ENCODE data around the gene HSD17B12. TPM values are rescaled to one million over a fixed set of nuclear protein-coding genes. Genes with fewer than 3 reads are reported as not detected.
A peak's percentile ranks its signal among the peaks of the same experiment; 100 is the strongest.

The HSD17B12 gene
- total RNA-seq, 6 donors from 2014 or later: 26.6 to 107 (median 74.4) TPM

GRCh38 chr11:43866520-43866919 is 186.0 kb downstream of the HSD17B12 start:
- no peak for ATAC-seq (ENCODE audit: low FRiP score in 2 of 2)
- TF ChIP-seq POLR2A (IDR thresholded peaks at IDR 0.05) (no peak), CTCF (IDR thresholded peaks at IDR 0.05) (no peak), POLR2AphosphoS5 (IDR thresholded peaks at IDR 0.05) (no peak), EP300 (IDR thresholded peaks at IDR 0.05) (no peak)

GRCh38 chr11:43866969-43867368 is 186.4 kb downstream of the HSD17B12 start:
- Histone ChIP-seq H3K27me3 (no peaks in the 10 kb centered on the region), H3K9me3 (no peaks in the 10 kb centered on the region), H3K36me3 (no peaks in the 10 kb centered on the region), H3K27ac (no peak overlapping the region), H3K4me1 (peaks cover 0 to 11% (median 5%) of the 10 kb centered on the region in 4 donors), H3K4me3 (no peak overlapping the region)
- ATAC-seq (ENCODE audit: low FRiP score in 2 of 2): no peak
- no peak for DNase-seq
- TF ChIP-seq CTCF (IDR thresholded peaks at IDR 0.05): no peak
- no peak for TF ChIP-seq POLR2A (IDR thresholded peaks at IDR 0.05)
- no peak for TF ChIP-seq EP300 (IDR thresholded peaks at IDR 0.05)
- TF ChIP-seq POLR2AphosphoS5 (IDR thresholded peaks at IDR 0.05): no peak

More at GRCh38 chr11:43866520-43866919, 186.0 kb downstream of the HSD17B12 start:
- H3K27ac ChIP-seq: no peak overlapping the region
- DNase-seq: no peak
- H3K36me3 ChIP-seq: no peaks in the 10 kb centered on the region
- peaks cover 0 to 11% (median 5%) of the 10 kb centered on the region in 4 donors for H3K4me1 ChIP-seq
- no peak overlapping the region for H3K4me3 ChIP-seq
- 71 to 74% methylated on average over 2 of the region's 2 CpGs for WGBS, 2 donors
- H3K9me3 ChIP-seq: no peaks in the 10 kb centered on the region
- H3K27me3 ChIP-seq: no peaks in the 10 kb centered on the region

- TF ChIP-seq EP300 (IDR thresholded peaks at IDR 0.05) (no peak), POLR2AphosphoS5 (IDR thresholded peaks at IDR 0.05) (peak in 1 of 2 donors; percentile 12)
- 14 to 27% methylated on average over 5 of the region's 5 CpGs for WGBS, 2 donors
- no peaks in the 10 kb centered on the region for H3K9me3 ChIP-seq
- H3K36me3 ChIP-seq: no peaks in the 10 kb centered on the region
- no peak overlapping the region for H3K4me3 ChIP-seq
- peak overlapping the region in 1 of 4 donors; percentile 23 for H3K27ac ChIP-seq
- H3K27me3 ChIP-seq: no peaks in the 10 kb centered on the region
- ATAC-seq (ENCODE audit: low FRiP score in 2 of 2) (peak; percentile 61 to 83), DNase-seq (peak in 1 of 2 donors; percentile 46)
- peaks cover 0 to 11% (median 5%) of the 10 kb centered on the region in 4 donors for H3K4me1 ChIP-seq
Observed at GRCh38 chr11:43868852-43869567, 188.5 kb downstream of the HSD17B12 start.

- Histone ChIP-seq H3K36me3 (no peaks in the 10 kb centered on the region), H3K4me1 (peaks cover 0 to 11% (median 5%) of the 10 kb centered on the region in 4 donors), H3K27ac (no peak overlapping the region), H3K4me3 (no peak overlapping the region), H3K9me3 (no peaks in the 10 kb centered on the region), H3K27me3 (no peaks in the 10 kb centered on the region)
- no peak for TF ChIP-seq CTCF (IDR thresholded peaks at IDR 0.05)
- TF ChIP-seq POLR2AphosphoS5 (IDR thresholded peaks at IDR 0.05): no peak
- TF ChIP-seq POLR2A (IDR thresholded peaks at IDR 0.05): no peak
- 83 to 90% methylated on average over 2 of the region's 2 CpGs for WGBS, 2 donors
- ATAC-seq (ENCODE audit: low FRiP score in 2 of 2): no peak
- no peak for DNase-seq
Observed at GRCh38 chr11:43871051-43871450, 190.5 kb downstream of the HSD17B12 start.

- no peaks in the 10 kb centered on the region for H3K36me3 ChIP-seq
- peaks cover 0 to 11% (median 5%) of the 10 kb centered on the region in 4 donors for H3K4me1 ChIP-seq
- TF ChIP-seq POLR2A (IDR thresholded peaks at IDR 0.05) (no peak), POLR2AphosphoS5 (IDR thresholded peaks at IDR 0.05) (no peak), EP300 (IDR thresholded peaks at IDR 0.05) (no peak), CTCF (IDR thresholded peaks at IDR 0.05) (no peak)
- ATAC-seq (ENCODE audit: low FRiP score in 2 of 2): no peak
- DNase-seq: no peak
- 74 to 76% methylated on average over 7 of the region's 7 CpGs for WGBS, 2 donors
- no peaks in the 10 kb centered on the region for H3K9me3 ChIP-seq
- H3K27ac ChIP-seq: no peak overlapping the region
- H3K27me3 ChIP-seq: no peaks in the 10 kb centered on the region
- H3K4me3 ChIP-seq: no peak overlapping the region
Observed at GRCh38 chr11:43872995-43873394, 192.5 kb downstream of the HSD17B12 start.
